ENCODE data around the gene RNF149. TPM values are rescaled to one million over a fixed set of nuclear protein-coding genes. Genes with fewer than 3 reads are reported as not detected.

Gene RNF149
- total and polyA plus RNA-seq, 8 donors, result 51.5 to 111 (median 66.5) TPM

DNA sequence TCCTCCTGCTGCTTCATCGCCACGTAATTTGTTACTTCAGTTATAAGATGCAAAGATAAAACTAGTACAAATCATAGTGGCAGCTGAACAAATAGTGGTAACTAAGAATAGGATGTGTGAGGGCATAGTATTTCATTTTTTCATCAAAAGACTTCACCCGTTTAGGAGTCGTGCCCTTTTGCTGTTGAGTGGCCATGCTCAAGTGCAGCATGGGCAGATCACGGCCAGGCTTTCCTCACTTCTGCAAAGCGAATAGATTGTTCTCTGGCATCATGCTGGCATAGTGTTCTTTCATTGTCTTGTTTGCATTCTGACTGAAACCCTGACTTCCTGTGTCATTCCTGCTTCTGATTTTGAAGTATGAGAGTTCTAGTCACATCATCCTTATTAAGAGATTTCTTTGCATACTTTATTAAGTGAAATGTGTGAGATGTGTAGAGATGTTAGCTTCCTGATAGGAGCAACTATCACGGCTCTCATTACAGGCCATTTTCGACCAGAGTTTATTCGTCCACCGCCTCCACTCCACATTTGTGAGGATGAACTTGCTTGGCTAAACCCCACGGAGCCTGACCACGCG, 44.1 kb downstream of the RNF149 start:
- TF ChIP-seq, protein P1, sequence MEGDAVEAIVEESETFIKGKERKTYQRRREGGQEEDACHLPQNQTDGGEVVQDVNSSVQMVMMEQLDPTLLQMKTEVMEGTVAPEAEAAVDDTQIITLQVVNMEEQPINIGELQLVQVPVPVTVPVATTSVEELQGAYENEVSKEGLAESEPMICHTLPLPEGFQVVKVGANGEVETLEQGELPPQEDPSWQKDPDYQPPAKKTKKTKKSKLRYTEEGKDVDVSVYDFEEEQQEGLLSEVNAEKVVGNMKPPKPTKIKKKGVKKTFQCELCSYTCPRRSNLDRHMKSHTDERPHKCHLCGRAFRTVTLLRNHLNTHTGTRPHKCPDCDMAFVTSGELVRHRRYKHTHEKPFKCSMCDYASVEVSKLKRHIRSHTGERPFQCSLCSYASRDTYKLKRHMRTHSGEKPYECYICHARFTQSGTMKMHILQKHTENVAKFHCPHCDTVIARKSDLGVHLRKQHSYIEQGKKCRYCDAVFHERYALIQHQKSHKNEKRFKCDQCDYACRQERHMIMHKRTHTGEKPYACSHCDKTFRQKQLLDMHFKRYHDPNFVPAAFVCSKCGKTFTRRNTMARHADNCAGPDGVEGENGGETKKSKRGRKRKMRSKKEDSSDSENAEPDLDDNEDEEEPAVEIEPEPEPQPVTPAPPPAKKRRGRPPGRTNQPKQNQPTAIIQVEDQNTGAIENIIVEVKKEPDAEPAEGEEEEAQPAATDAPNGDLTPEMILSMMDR (IDR thresholded peaks at IDR 0.05), result no peak
- intact Hi-C loops (cut with DNase I), result no loop called here

DNA sequence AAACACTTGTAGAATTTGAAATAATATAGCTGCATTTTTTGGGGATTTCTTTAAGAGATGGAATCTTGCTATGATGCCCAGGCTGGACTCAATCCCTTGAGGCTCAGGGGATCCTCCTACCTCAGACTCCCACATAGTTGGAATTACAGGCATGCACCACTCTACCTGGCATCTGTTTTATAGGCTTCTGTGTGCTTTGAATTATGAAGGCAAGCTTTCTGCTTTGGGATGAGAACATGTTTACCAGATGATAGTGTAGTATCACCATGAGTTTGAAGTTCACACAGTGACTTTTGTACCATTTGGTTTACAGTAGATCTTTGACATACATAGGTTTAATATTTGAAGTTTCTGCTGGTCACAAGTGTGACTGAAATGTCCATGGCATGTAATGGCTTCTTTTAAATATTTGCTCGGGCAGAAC, 45.1 kb downstream of the RNF149 start:
- ATAC-seq (no peak), DNase-seq (no peak)
- Histone ChIP-seq H3K36me3 (peaks cover 0 to 95% of the 10 kb centered on the region in 2 donors), H3K27ac (no peak overlapping the region), H3K9me3 (no peaks in the 10 kb centered on the region), H3K27me3 (no peaks in the 10 kb centered on the region), H3K4me1 (peaks cover 0 to 5% of the 10 kb centered on the region in 2 donors), H3K4me3 (no peak overlapping the region)
- intact Hi-C loops (cut with DNase I), result no loop called here
- TF ChIP-seq, protein P1 (IDR thresholded peaks at IDR 0.05), result no peak

More for the DNA sequence above, 44.1 kb downstream of the RNF149 start:
- H3K4me3 ChIP-seq, result no peak overlapping the region
- ATAC-seq (no peak), DNase-seq (no peak)
- H3K27me3 ChIP-seq, result no peaks in the 10 kb centered on the region
- H3K27ac ChIP-seq, result no peak overlapping the region
- H3K9me3 ChIP-seq, result no peaks in the 10 kb centered on the region
- H3K36me3 ChIP-seq, result peaks cover 0 to 95% of the 10 kb centered on the region in 2 donors
- H3K4me1 ChIP-seq, result peaks cover 0 to 5% of the 10 kb centered on the region in 2 donors

DNA sequence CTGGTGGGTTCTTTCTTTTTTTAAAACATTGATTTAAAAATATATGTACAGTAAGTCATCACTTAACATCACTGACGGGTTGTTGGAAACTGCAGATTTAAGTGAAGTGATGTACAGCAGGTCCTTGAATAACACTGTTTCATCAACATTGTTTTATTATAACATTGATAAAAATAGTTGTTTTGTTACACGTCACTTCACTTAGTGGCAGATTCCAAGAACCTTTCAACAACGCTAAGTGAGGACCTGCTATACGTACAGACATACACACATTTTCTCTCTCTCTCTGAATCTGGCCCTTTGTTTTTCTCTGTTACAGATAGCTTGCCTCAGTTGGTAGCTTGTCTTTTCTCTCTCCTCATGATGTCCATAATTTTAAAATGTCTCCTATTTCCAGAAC, 46.4 kb downstream of the RNF149 start:
- H3K36me3 ChIP-seq, result peaks cover 0 to 95% of the 10 kb centered on the region in 2 donors
- H3K4me3 ChIP-seq, result no peak overlapping the region
- no peaks in the 10 kb centered on the region for H3K9me3 ChIP-seq
- H3K27me3 ChIP-seq, result no peaks in the 10 kb centered on the region
- DNase-seq (no peak), ATAC-seq (no peak)
- TF ChIP-seq, protein P1 (IDR thresholded peaks at IDR 0.05), result no peak
- no peak overlapping the region for H3K27ac ChIP-seq
- intact Hi-C loops (cut with DNase I), result no loop called here
- peaks cover 0 to under 1% of the 10 kb centered on the region in 2 donors for H3K4me1 ChIP-seq

DNA sequence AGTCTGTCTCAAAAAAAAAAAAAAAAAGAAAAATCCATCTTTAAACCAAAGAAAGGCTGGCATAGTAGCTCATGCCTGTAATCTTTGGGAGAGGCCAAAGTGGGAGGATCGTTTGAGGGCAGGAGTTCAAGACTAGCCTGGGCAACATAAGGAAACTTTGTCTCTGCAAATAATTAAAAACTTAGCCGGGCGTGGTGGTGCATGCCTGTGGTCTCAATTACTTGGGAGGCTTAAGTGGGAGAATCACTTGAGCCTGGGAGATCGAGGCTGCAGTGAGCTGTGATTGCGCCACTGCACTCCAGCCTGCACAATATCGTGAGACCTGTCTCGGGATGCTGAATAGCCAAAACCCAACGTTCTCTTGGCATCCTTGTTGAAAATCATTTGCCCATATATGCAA, 49.7 kb downstream of the RNF149 start:
- H3K9me3 ChIP-seq, result no peaks in the 10 kb centered on the region
- H3K4me3 ChIP-seq, result no peak overlapping the region
- H3K36me3 ChIP-seq, result peaks cover 0 to 76% of the 10 kb centered on the region in 2 donors
- TF ChIP-seq, protein P1 (IDR thresholded peaks at IDR 0.05), result no peak
- DNase-seq (no peak), ATAC-seq (no peak)
- peaks cover 10 to 32% of the 10 kb centered on the region in 2 donors for H3K4me1 ChIP-seq
- no peak overlapping the region for H3K27ac ChIP-seq
- intact Hi-C loops (cut with DNase I), result no loop called here
- H3K27me3 ChIP-seq, result no peaks in the 10 kb centered on the region

DNA sequence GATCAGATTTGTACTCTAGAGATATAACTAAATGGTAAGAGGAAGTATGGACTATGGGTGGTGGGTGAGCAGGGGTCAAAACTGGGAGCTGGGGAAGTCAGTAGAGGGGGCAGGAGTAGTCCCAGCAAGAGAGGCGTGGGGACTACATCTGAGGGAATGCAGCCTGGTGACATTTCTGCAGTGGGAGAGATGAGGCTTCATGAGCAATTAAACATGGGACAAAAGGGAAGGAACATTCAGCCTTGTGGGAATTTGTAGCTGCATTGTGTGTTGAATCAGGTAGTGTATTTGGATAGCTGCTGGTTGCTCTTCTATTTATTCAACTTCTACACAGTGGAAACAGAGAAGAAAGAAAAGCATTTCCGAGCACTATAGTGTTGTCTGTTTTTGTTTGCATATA, 52.2 kb downstream of the RNF149 start:
- H3K36me3 ChIP-seq, result peaks cover 0 to 56% of the 10 kb centered on the region in 2 donors

More for the DNA sequence above, 52.2 kb downstream of the RNF149 start:
- Histone ChIP-seq H3K27ac (no peak overlapping the region), H3K4me1 (peaks cover 14 to 46% of the 10 kb centered on the region in 2 donors), H3K9me3 (no peaks in the 10 kb centered on the region), H3K4me3 (no peak overlapping the region), H3K27me3 (no peaks in the 10 kb centered on the region)
- intact Hi-C loops (cut with DNase I), result no loop called here
- no peak for DNase-seq
- no peak for ATAC-seq
- TF ChIP-seq, protein P1 (IDR thresholded peaks at IDR 0.05), result no peak
